GM15510 (cell line): ENCODE results near the gene EDNRA.

Experiments used
- POLR2A ChIP-seq: IDR thresholded peaks from 3 replicates; pipeline ENCODE4 v1.6.1; 2011; ENCODE audit warnings: borderline replicate concordance; ENCODE audit not compliant: insufficient read length; ENCODE audit errors: extremely low read depth

EDNRA gene

GRCh38 chr4:147586637-147587036 lies 105.7 kb downstream of the EDNRA start:
- no peak for TF ChIP-seq POLR2A

DNA sequence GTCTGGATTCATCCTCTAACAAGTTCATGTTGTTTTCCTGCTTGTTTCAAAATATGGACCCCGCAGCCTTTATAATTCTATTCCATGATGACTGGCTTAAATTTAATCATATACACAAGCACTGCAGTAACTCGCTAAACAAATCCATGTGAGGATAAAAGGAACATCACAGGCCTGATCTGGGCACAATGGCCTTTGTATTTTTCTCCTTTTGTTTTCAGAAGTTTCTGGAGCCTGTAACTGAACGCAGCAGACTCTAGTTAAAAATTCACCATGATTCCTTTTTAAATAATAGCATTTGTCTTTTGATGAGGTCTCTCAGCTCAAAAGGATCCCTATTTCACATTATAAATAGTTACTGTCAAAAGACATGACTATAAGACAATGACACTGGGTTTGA lies 106.1 kb downstream of the EDNRA start:
- TF ChIP-seq POLR2A, result no peak

- no peak for TF ChIP-seq POLR2A
Measured at GRCh38 chr4:147589586-147589985, 108.7 kb downstream of the EDNRA start.

- no peak for TF ChIP-seq POLR2A
Measured at GRCh38 chr4:147590249-147590920, 109.5 kb downstream of the EDNRA start.

- no peak for TF ChIP-seq POLR2A
Measured at GRCh38 chr4:147591106-147591505, 110.2 kb downstream of the EDNRA start.

- no peak for TF ChIP-seq POLR2A
Measured at GRCh38 chr4:147594107-147594506, 113.2 kb downstream of the EDNRA start.
